ENCODE results near the gene RAB26. TPM values are rescaled to one million over a fixed set of nuclear protein-coding genes. Genes with fewer than 3 reads are reported as not detected.
"Not testable (repeated sequence)": the region's sequence is repeated elsewhere in the genome, so short reads cannot be mapped to it uniquely, and the experiment has no call there.

RAB26 gene
- total RNA-seq, 1 donor from 2014 or later, result 2.1 TPM

DNA sequence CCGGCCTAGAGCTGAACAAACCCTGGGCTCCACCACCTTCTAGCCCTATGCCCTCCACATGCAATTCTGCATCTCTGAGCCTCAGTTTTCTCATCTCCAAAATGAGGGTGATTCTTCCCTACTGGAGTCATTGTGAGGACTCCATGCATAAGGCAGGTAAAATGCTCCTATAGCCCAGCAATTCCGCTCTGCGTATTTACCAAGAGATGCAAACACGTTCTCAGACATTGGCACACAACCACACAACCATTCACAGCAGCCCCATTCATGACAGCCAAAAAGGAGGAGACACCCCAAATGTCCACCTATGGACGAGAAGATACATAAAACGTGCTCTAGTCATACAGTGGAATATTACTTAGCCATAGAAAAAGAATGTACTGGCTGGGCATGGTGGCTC, 51.9 kb downstream of the RAB26 start:
- Histone ChIP-seq H2AFZ (replicated peaks) (no peak overlapping the region), H3K79me2 (ENCODE audit: low read depth) (no peaks in the 10 kb centered on the region), H3K27me3 (peaks cover 54% of the 10 kb centered on the region), H4K20me1 (ENCODE audit: low read depth) (peaks cover 6% of the 10 kb centered on the region), H3K9me3 (ENCODE audit: low read depth) (no peaks in the 10 kb centered on the region), H3K4me2 (no peak overlapping the region), H3K9ac (no peak overlapping the region), H3K4me1 (peaks cover 9% of the 10 kb centered on the region), H3F3A (ENCODE audit: low read depth) (peaks cover 29% of the 10 kb centered on the region), H3K4me3 (no peak overlapping the region), H3K27ac (no peak overlapping the region), H3K36me3 (no peaks in the 10 kb centered on the region)
- H3K4me1 Mint-ChIP-seq, result peaks cover 5% of the 10 kb centered on the region
- no peaks in the 10 kb centered on the region for H3K9me3 Mint-ChIP-seq
- H3K27me3 Mint-ChIP-seq (ENCODE audit: insufficient read depth, low read depth), result peaks cover 20% of the 10 kb centered on the region
- H3K36me3 Mint-ChIP-seq, result no peaks in the 10 kb centered on the region
- TF ChIP-seq, protein P1, sequence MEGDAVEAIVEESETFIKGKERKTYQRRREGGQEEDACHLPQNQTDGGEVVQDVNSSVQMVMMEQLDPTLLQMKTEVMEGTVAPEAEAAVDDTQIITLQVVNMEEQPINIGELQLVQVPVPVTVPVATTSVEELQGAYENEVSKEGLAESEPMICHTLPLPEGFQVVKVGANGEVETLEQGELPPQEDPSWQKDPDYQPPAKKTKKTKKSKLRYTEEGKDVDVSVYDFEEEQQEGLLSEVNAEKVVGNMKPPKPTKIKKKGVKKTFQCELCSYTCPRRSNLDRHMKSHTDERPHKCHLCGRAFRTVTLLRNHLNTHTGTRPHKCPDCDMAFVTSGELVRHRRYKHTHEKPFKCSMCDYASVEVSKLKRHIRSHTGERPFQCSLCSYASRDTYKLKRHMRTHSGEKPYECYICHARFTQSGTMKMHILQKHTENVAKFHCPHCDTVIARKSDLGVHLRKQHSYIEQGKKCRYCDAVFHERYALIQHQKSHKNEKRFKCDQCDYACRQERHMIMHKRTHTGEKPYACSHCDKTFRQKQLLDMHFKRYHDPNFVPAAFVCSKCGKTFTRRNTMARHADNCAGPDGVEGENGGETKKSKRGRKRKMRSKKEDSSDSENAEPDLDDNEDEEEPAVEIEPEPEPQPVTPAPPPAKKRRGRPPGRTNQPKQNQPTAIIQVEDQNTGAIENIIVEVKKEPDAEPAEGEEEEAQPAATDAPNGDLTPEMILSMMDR (IDR thresholded peaks at IDR 0.05), result no peak
- no peak for TF ChIP-seq EZH2 (IDR thresholded peaks at IDR 0.05)
- H3K4me3 Mint-ChIP-seq, result no peak overlapping the region
- no peak overlapping the region for H3K27ac Mint-ChIP-seq
- no peak for DNase-seq (ENCODE audit: low spot score)

DNA sequence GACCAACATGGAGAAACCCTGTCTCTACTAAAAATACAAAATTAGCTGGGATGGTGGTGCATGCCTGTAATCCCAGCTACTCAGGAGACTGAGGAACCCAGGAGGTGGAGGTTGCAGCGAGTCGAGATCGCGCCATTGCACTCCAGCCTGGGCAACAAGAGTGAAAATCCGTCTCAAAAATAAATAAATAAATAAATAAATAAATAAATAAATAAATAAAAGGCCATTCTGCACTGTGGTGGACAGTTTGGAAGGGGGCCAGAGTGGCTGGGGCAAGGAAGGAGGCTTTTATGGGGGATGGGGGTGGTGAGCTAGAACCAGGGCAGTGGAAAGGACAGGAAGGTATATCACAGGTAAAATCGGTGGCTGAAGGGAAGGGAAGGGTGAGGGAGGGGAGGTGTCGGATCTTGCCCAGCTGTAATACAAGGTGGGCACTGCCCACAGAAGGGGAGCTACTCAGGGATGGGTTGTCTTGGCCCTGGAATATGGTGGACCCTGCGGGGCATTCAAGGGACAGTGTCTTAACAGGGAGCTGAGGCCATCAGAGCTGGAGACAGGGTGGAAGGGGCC, 54.8 kb downstream of the RAB26 start:
- H3K4me1 ChIP-seq; H3K27ac ChIP-seq; H2AFZ ChIP-seq (replicated peaks); DNase-seq (ENCODE audit: low spot score); H3K4me2 ChIP-seq; H3K9me3 ChIP-seq (ENCODE audit: low read depth); H3K36me3 ChIP-seq; H3K36me3 Mint-ChIP-seq; H3K9ac ChIP-seq; H3K4me3 ChIP-seq; H3K9me3 Mint-ChIP-seq; H4K20me1 ChIP-seq (ENCODE audit: low read depth); H3K27ac Mint-ChIP-seq: not testable (repeated sequence)
- peaks cover 17% of the 10 kb centered on the region for H3K27me3 Mint-ChIP-seq (ENCODE audit: insufficient read depth, low read depth)
- peaks cover 17% of the 10 kb centered on the region for H3F3A ChIP-seq (ENCODE audit: low read depth)
- peak overlapping the region; percentile 76 for H3K4me3 Mint-ChIP-seq
- H3K79me2 ChIP-seq (ENCODE audit: low read depth), result peaks cover 17% of the 10 kb centered on the region
- peaks cover 29% of the 10 kb centered on the region for H3K27me3 ChIP-seq
- H3K4me1 Mint-ChIP-seq, result peaks cover 14% of the 10 kb centered on the region

MicroRNA genes within 50 kb of the gene (microRNA counts, 767-probe panel; counts per million panel counts)
- microRNA hsa-miR-3180, result 460 counts per million, percentile 90 among the panel's probes with 10 or more counts
- microRNA hsa-miR-4516, result 460 counts per million, percentile 90 among the panel's probes with 10 or more counts

Small RNA genes lying within 50 kb of the gene (microRNA-seq; reads per million reads assigned to microRNA genes)
- gene MIR3180-5 (not detected), gene MIR4516 (not detected), gene MIR6511B1 (not detected)

Small RNA genes lying within 50 kb of the gene (small RNA-seq; reads per million reads assigned to genes)
- gene MIR3180-5, result not detected
- not detected for gene MIR4516
- gene RF00019, result not detected
- gene SNORD60, result not detected

Other genes starting within 250 kb of the RAB26 start
- 1.1 TPM in 1 of 2 replicates, not detected in the other for gene HS3ST6, start 230.2 kb upstream of the RAB26 start, total RNA-seq (ENCODE audit: low replicate concordance)
- 19.4 and 26.9 TPM in 2 replicates for gene MSRB1, start 205.4 kb upstream of the RAB26 start, total RNA-seq (ENCODE audit: low replicate concordance)
- gene RPL3L, start 193.9 kb upstream of the RAB26 start, total RNA-seq (ENCODE audit: low replicate concordance), result not detected in 2 replicates
- 155 and 160 TPM in 2 replicates for gene NDUFB10, start 189.1 kb upstream of the RAB26 start, total RNA-seq (ENCODE audit: low replicate concordance)
- gene RPS2, start 183.8 kb upstream of the RAB26 start, total RNA-seq (ENCODE audit: low replicate concordance), result 3,079 and 5,348 TPM in 2 replicates
- not detected in 2 replicates for gene RNF151, start 181.8 kb upstream of the RAB26 start, total RNA-seq (ENCODE audit: low replicate concordance)
- gene TBL3, start 176.6 kb upstream of the RAB26 start, total RNA-seq (ENCODE audit: low replicate concordance), result 30.7 and 47.6 TPM in 2 replicates
- not detected in 2 replicates for gene NOXO1, start 167.2 kb upstream of the RAB26 start, total RNA-seq (ENCODE audit: low replicate concordance)
- 35.1 and 35.5 TPM in 2 replicates for gene GFER, start 164.4 kb upstream of the RAB26 start, total RNA-seq (ENCODE audit: low replicate concordance)
- gene SYNGR3, start 158.7 kb upstream of the RAB26 start, total RNA-seq (ENCODE audit: low replicate concordance), result 4.4 and 8.7 TPM in 2 replicates
- 12.7 and 31.2 TPM in 2 replicates for gene ZNF598, start 138.8 kb upstream of the RAB26 start, total RNA-seq (ENCODE audit: low replicate concordance)
- 0.99 TPM in 1 of 2 replicates, not detected in the other for gene NPW, start 128.8 kb upstream of the RAB26 start, total RNA-seq (ENCODE audit: low replicate concordance)
- gene NHERF2, start 121.7 kb upstream of the RAB26 start, total RNA-seq (ENCODE audit: low replicate concordance), result 3.0 and 9.1 TPM in 2 replicates
- 26.3 and 43.6 TPM in 2 replicates for gene NTHL1, start 100.8 kb upstream of the RAB26 start, total RNA-seq (ENCODE audit: low replicate concordance)
- gene TSC2, start 100.6 kb upstream of the RAB26 start, total RNA-seq (ENCODE audit: low replicate concordance), result 55.1 and 63.4 TPM in 2 replicates
- 16.9 and 73.4 TPM in 2 replicates for gene PKD1, start 12.7 kb upstream of the RAB26 start, total RNA-seq (ENCODE audit: low replicate concordance)
- 24.1 and 63.6 TPM in 2 replicates for gene TRAF7, start 7.2 kb downstream of the RAB26 start, total RNA-seq (ENCODE audit: low replicate concordance)
- 1.6 and 9.0 TPM in 2 replicates for gene CASKIN1, start 48.0 kb downstream of the RAB26 start, total RNA-seq (ENCODE audit: low replicate concordance)
- gene MLST8, start 56.8 kb downstream of the RAB26 start, total RNA-seq (ENCODE audit: low replicate concordance), result 24.9 and 89.0 TPM in 2 replicates
- 5.2 and 14.5 TPM in 2 replicates for gene BRICD5, start 62.2 kb downstream of the RAB26 start, total RNA-seq (ENCODE audit: low replicate concordance)
- 13.3 and 42.9 TPM in 2 replicates for gene PGP, start 66.2 kb downstream of the RAB26 start, total RNA-seq (ENCODE audit: low replicate concordance)
- gene E4F1, start 75.0 kb downstream of the RAB26 start, total RNA-seq (ENCODE audit: low replicate concordance), result 7.4 and 37.7 TPM in 2 replicates
- 0.21 and 1.6 TPM in 2 replicates for gene DNASE1L2, start 87.8 kb downstream of the RAB26 start, total RNA-seq (ENCODE audit: low replicate concordance)
- 39.7 and 85.6 TPM in 2 replicates for gene ECI1, start 103.0 kb downstream of the RAB26 start, total RNA-seq (ENCODE audit: low replicate concordance)
- 176 and 284 TPM in 2 replicates for gene RNPS1, start 119.5 kb downstream of the RAB26 start, total RNA-seq (ENCODE audit: low replicate concordance)
- gene ABCA3, start 192.1 kb downstream of the RAB26 start, total RNA-seq (ENCODE audit: low replicate concordance), result 9.7 and 10.8 TPM in 2 replicates

Measured in neural progenitor cell (in vitro differentiated cells).